ENCODE measurements around the gene GRN.
"Not testable (repeated sequence)": the region's sequence is repeated elsewhere in the genome, so short reads cannot be mapped to it uniquely, and the experiment has no call there.

GRN gene

DNA sequence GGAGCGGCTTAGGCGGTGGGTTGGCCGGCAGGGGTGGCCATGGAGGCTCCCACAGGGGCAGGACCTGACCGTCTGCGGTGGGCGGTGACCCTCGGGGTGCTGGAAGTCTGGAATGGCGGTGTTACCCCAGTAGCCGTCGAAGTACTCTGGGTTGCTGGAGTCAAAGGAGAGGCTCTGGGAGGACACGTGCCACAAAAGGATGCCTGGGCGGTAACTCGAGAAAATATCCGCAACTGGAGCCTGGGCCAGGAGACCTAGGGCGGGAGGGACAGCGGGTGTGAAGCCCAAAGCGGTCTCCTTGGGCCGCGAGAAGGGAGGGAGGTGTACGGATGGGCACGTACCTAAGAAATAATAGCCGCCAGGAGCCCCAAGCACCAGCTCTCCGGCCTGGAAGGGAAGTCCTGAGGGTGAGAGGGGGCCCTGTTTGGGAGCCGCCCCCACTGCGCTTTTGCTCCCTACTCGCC lies 39.8 kb downstream of the GRN start:
- FAIRE-seq = no peak

DNA sequence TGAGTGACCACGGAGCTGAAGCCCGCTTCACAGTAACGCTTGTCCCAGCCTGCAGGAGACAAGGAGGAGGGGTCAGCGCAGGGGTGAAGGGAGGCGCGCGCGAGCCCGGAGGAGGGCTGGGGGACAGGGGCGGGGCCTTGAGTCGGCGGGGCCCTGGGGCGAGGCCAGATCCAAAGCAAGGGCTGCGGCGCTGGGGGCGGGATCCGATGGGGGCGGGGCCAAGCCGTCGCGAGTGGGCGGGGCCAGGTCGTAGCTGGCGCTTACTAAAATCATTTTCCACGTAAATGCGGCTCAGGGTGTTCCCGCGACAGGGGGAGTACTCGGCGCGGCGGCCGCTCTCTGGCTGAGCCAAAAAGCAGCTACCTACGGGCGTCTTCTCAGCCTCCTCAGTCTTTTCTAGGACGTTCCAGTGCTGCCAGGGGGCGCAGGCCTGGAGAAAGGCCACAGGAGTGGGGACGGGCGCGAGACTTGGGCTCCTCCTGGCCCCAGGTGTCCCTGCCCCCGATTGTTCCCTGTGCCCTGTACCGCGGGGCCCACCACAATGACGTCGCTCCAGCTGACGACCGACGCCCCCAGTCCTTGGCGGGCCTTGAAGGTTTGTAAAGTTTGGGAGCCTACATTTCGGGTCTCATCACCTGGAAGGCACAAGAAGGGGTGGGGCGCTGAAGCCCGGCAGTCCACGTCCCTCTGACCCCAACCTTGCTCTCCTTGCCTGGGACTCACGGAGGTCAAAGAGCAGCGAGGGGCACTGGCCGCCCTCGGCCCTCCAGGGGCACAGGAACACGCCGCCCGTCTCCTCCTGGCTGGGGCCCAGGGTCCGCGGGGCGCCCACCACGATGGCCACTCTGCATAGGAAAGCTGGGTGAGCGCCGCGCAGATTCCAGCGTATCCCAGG lies 40.4 kb downstream of the GRN start:
- FAIRE-seq = no peak

DNA sequence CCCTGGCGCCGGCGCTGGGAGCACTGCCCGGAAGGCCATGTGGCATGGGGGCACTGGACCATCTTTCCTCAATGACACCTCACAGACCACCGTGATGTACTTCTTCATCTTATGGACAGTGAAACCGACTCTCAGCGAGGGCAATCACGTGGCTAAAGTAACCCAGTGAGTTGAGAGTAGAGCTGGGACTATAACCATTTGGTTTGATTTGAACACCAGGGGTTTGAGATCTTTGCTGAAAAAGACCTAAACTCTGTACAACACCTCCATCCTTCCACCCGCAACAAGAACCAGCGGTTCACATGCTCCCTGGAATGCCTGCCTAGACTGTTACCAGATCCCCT lies 41.1 kb downstream of the GRN start:
- FAIRE-seq = no peak

DNA sequence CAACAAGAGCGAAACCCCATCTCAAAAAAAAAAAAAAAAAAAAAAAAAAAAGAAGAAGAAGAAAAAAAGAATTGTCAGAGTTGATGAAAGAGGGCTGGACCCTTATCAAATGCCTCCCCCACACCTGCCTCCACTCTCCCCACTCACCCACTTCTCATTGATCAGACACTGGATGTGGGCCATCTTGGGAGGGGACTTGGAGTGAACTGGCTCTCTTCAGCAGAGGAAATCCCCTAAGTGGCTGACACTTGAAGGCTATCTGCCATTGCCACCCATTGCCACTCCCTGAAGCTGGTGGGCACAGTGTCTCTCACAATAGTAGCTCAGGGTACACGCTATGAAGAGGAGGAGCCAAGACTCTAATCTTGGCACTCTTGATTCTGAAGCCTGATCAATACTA lies 42.7 kb downstream of the GRN start:
- FAIRE-seq = no peak

DNA sequence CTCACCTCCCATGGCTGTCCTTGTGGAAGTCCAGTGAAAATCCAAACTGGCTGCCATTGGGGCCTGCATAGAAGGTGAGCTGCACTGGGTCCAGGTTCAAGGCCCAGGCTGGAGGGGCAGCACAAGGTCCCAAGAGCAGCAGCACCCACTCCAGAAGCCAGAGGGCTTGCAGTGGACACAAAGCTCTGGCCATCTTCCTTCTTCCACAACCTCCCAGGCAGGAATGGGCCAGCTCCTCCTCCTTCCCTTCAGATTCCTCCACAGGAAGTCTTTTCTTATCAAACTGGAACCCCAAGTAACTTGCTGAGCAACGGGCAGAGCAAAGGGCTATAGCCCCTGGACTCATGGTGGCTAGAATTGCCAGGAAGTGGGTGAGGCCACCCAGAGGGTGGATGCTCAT lies 44.2 kb downstream of the GRN start, which contains the start of gene ITGA2B:
TSS of gene ITGA2B (minus strand) at position 369 of the 400 bp plus-strand sequence. CDS start at position 193, 176 bp downstream.
- no peak for FAIRE-seq

DNA sequence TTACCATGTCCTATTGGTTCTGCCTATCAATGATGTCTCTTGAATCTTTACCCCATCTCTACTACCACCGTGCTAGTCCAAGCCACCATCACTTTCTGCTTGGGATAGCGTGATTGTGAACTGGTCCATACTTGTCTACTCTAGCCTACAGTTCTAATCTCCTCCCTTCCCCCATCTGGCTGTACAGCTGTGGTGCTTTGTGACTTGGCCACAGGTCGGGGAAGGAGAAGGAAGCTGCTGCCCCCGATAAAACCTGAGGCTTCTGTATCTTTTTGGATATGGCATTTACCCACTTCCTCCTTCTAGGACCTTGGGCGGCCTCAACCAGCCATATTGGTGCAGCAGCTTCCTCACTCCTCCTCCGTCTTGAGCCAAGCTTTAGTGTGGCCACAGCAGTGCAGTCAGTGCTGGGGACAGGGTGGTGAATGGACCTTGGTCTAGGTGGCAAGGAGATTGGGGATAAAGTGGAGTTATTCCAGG lies 44.7 kb downstream of the GRN start:
- FAIRE-seq = no peak

DNA sequence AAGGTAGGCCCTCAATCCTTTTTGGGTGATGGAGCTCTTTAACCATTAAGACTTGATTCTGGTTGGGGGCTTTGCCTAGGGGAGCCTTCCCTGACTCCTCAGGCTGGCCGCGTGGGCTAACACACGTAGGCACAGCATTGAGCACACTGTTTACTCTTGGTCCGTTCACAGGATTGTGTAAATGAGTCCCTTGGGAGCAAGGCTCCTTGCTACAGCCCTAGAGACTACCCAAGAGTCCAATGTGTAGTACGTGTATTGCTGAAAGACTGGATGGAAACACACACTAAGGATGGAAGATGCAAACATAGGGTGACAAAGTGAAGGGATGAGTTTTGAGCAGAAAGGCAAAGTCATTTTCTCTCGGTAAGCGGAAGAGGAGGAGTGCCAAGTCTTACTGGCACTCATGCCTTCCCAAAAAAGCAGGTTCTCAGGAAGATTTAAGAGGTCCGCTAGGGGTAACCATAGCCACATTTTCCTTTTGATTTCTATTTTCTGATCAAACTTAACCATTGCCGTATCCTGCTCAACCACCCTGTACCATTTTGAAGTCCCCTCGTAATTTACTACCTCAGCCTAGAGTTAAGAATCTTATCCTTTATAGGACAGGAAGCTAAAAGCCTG lies 45.3 kb downstream of the GRN start:
- FAIRE-seq = no peak

DNA sequence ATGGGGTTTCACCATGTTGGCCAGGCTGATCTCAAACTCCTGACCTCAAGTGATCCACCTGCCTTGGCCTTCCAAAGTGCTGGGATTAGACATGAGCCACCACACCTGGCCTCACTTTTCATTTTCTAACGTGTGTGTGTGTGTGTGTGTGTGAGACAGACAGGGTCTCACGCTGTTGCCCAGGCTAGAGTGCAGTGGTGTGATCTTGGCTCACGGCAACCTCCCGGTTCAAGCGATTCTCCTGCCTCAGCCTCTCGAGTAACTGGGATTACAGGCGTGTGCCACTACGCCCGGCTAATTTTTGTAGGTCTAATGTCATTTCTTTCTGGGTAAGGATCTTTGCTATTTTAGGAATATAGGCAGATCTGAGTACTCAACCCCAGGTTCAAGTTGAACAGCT lies 49.0 kb downstream of the GRN start:
- not testable (repeated sequence) for FAIRE-seq

DNA sequence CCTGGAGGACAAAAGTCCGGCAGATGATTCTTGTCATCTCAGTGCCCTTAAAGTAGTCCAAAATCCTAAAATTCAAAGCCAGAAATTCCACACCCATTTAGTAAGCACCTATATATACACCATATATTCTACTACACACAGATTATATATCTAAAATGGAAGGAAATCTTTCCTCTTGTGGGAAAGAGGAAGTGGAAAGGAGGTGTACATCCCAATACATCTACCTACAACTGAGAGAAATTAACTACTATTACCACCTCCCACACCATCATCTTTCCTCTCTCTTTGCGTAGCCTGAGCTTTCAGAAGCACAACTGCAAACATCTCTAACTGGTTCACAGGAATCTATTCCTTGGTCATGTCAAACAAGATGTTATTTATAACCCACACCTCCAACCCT lies 49.7 kb downstream of the GRN start:
- FAIRE-seq = no peak

DNA sequence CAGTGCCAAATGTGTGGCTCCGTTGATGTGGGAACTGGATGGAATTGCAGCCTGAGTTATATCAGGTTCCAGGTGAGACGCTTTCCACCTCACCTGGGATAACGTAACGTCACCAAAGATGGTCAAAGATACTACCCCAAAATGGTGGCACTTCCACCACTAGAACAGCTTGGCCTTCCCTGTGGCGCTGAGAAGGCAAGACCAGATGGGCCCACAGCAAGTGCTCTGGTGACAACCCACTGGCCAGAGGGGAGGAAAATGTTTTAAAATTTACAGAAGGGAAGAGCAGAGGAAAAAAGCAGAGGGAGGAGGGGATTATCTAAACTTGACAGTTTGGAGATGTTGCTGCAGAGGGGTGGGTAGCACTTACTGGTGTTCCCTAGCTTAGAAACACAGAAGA lies 51.8 kb downstream of the GRN start:
- FAIRE-seq = no peak

DNA sequence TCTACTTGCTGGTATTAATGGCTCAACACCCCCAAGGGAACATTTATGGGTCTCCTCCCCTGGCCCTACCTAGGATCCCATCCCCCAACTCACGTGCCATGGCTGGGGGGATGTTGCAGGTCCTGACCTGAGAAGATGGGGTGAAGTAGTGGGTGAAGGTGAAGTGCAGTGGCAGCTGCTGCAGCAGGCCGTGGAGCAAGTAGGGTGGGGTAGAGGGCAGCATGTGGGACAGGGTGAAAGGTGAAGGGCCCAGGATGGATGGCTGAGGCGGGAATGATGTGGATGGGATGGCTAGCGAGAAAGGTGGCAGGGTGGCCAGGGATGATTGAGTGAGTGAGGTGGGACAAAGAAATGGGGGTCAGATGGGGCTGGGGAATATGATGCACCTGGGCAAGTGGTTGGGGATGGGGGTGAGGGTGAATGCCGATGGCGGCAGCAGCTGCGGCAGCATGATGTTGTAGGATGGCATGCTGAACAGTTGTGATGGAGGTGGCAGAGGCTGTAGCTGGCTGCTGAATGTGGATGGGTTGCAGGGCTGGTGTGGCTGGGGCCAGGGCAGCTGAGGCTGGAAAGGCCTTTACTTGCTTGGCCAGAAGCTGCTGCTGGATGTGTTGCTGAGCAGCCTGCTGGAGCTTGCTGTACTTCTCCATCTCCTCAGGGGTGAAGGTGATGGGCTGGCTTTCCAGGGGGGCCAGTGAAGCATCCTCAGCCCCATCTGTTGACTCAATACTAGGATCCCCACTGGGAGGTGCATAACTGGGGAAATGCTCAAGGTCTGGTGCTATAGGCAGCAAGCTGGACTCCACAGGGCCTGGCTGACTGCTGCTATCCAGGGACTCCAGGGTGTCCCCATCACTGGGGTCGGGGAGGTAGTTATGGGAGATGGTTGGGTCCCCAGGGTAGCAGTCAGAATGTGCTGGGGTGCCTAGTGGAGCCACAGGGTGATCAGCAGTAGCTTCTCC lies 52.7 kb downstream of the GRN start:
- no peak for FAIRE-seq

DNA sequence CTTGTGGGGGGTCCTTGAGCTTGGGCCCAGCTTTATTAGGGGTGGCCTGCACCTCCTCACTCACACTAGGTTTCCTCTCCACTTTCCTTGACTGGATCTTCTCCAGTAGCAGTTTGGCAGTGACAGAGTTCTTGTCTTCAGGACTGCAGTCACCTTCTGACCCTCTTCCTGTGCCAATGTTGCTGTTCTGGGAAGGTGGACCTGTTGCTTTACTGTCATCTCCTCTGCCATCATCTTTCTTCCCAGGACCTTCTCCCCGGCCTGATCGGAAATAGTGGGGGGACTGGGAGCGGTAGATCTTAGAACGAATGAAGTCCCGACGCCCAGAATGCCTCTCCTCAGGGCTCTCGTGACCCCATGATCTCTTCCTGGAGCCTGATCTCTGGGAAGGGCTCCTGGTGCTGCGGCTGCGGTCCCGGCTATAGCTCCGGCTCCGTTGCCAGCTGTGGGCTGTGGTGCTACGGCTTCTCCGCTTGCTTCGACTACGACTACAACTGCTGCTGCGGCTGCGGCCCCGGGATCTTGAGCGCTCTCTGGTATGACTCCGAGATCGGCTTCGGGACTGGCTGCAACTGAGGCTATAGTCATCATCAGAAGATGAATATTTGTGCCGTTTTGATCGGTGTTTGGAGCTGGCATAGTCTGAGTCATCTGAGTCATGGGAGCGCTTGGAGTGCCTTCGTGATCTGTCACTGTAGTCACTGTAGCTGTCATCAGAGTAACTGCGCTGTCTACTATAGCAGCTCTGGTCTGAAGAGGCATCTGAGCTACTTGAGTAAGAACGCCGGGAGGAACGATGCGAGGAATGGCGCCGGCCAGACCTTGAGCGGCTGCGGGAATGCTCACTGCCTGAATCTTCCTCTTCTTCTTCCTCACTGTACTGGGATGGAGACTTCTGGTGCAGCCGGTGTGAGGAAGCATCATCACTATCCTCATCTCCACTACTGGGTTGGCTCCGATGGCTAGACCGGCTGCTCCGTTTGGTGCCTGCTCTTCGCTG lies 53.9 kb downstream of the GRN start:
- FAIRE-seq = no peak

DNA sequence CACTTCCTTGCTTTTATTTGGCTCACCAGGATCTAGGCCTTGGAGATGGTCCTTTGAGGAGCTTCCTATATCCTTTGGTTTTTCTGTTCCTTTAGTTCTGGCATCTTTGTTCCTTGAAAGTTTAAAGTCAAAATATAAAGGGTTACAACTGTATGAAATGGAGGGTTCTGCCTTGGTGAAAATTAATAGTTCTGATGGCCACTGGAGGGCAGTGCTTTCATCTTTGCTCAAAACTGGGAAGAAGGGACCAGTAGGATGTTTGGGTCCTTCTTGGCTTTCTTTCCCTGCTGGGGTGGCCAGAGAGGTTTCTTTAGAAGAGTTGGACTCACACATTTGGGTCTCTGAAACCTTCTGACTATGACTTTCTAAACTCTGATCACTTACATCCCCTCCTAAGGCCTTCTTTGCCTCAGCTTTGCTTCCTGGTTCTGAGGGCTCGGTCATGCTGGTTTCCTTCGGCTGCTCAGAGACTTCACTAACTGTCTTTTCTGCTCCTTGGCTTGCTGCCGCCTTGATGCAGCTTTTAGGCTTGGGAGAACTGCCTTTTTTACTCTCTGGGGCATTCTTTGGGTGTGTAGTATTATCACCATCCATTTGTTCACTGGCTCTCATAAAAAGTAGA lies 55.2 kb downstream of the GRN start:
- no peak for FAIRE-seq

Measured in islet of Langerhans (tissue), 1 donor.